GM12865 (cell line): ENCODE measurements around the gene OR2G2.

ENCODE experiments used
- DNase-seq: peaks from one replicate; pipeline ENCODE4 v3.0.0; 2010; ENCODE audit warnings: low read depth
- H3K4me3 ChIP-seq: 2 replicates; pipeline ENCODE4 v1.5.1; 2011; ENCODE audit warnings: mild to moderate bottlenecking, low read depth, low read length, control low read depth
- CTCF ChIP-seq: IDR thresholded peaks from 2 replicates; pipeline ENCODE4 v1.5.1; 2011; ENCODE audit warnings: low read length, control low read depth, low read depth, inconsistent platforms; ENCODE audit not compliant: insufficient read depth; ENCODE audit errors: missing control alignments

Gene OR2G2

GRCh38 chr1:247588060-247588459 lies at the start of gene OR2G2:
Gene OR2G2, plus strand, starts transcription at chr1:247588360. Its CDS starts 0 bp downstream, at chr1:247588360.
- H3K4me3 ChIP-seq = no peak within 1 kb of the TSS
- no peak for TF ChIP-seq CTCF
- no peak for DNase-seq

- H3K4me3 ChIP-seq = no peak overlapping the region
- TF ChIP-seq CTCF = no peak
- DNase-seq = no peak
Observed at GRCh38 chr1:247538561-247538960, 49.6 kb upstream of the OR2G2 start.

- H3K4me3 ChIP-seq = no peak overlapping the region
- DNase-seq = no peak
- TF ChIP-seq CTCF = no peak
Observed at GRCh38 chr1:247539215-247539614, 48.9 kb upstream of the OR2G2 start.

- no peak for TF ChIP-seq CTCF
- no peak for DNase-seq
- no peak overlapping the region for H3K4me3 ChIP-seq
Observed at GRCh38 chr1:247540581-247540980, 47.6 kb upstream of the OR2G2 start.

- DNase-seq = no peak
- H3K4me3 ChIP-seq = no peak overlapping the region
- TF ChIP-seq CTCF = no peak
Observed at GRCh38 chr1:247542811-247543210, 45.3 kb upstream of the OR2G2 start.

GRCh38 chr1:247548092-247548491 lies 40.1 kb upstream of the OR2G2 start:
- H3K4me3 ChIP-seq = no peak overlapping the region
- DNase-seq = no peak
- TF ChIP-seq CTCF = no peak

- TF ChIP-seq CTCF = no peak
- no peak for DNase-seq
Observed at GRCh38 chr1:247548769-247549182, 39.4 kb upstream of the OR2G2 start, which contains the start of gene GCSAML. Gene GCSAML, plus strand, starts transcription at chr1:247549134. Its CDS starts 58 bp downstream, at chr1:247549192.

More at GRCh38 chr1:247548769-247549182, 39.4 kb upstream of the OR2G2 start, which contains the start of gene GCSAML:
- H3K4me3 ChIP-seq = no peak within 1 kb of the TSS
